Measurements from ENCODE around the gene AACS. TPM values are rescaled to one million over a fixed set of nuclear protein-coding genes. Genes with fewer than 3 reads are reported as not detected.

Gene AACS
- total RNA-seq, 2 donors from 2014 or later, result 20.7 to 27.0 TPM

Other genes starting within 250 kb of the AACS start
- 10 to 100 TPM; 13.4 to 14.5 TPM for gene SCARB1, start 201.6 kb upstream of the AACS start, total RNA-seq
- gene UBC, start 150.8 kb upstream of the AACS start, total RNA-seq, result 1,000 to 10,000 TPM; 1,002 to 1,182 TPM
- 10 to 100 TPM; 25.5 to 28.7 TPM for gene DHX37, start 76.3 kb upstream of the AACS start, total RNA-seq
- 10 to 100 TPM; 16.7 to 23.0 TPM for gene BRI3BP, start 71.8 kb upstream of the AACS start, total RNA-seq
- not detected for gene TMEM132B, start 121.0 kb downstream of the AACS start, total RNA-seq